HG03045 (cell line): Measurements from ENCODE around the gene PPP1R37.

ENCODE experiments used
- ATAC-seq: cut with Tn5 transposase; IDR thresholded peaks from one replicate; pipeline ENCODE4 v1.9.1; 2021; ENCODE audit warnings: mild to moderate bottlenecking, moderate library complexity; ENCODE audit not compliant: unreplicated experiment

Gene PPP1R37

DNA sequence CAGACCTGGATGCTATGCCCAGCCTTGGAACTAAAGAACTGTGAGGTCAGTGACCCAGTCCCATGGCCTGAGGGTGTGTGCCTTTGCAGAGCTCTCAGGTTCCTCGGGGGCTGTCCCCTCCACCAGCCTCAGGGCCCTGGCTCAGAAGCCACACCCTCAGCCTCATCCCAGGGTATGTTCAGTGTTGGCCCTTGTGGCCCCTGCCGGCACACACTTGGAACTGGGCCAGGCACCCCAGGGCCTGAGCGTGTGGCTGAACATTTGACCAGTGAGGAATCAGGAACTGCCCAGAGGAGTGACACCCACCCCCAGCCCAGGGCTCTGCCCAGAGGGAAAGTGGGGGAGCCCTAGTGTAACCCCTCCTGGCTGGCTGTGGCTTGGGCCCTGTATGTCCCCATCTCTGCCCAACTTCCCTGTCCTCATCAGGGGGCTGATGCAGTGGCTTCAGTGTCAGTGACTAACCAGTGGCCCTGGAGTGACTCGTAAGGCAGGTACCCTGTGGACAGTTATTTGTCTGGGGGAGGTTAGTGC, 57.8 kb downstream of the PPP1R37 start:
- ATAC-seq = no peak

DNA sequence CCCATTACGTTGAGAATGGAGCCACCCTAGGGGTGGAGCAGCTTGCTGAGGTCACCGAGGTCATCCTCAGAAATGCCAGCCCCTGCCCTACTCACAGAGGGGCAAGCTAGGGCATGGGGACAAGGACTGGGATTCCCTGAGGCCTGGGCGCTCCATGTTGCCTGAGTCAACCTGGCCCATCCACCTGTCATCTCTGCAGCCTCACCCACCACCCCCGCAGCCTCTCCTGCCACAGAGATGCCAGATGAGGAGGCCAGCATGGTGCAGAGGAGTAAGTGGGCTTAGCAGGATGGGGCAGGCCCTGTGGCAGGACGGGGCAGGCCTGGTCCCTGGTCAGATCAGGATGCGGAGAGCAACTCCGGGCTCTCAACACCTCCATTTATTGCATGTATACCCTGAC, 58.3 kb downstream of the PPP1R37 start:
- ATAC-seq = no peak

DNA sequence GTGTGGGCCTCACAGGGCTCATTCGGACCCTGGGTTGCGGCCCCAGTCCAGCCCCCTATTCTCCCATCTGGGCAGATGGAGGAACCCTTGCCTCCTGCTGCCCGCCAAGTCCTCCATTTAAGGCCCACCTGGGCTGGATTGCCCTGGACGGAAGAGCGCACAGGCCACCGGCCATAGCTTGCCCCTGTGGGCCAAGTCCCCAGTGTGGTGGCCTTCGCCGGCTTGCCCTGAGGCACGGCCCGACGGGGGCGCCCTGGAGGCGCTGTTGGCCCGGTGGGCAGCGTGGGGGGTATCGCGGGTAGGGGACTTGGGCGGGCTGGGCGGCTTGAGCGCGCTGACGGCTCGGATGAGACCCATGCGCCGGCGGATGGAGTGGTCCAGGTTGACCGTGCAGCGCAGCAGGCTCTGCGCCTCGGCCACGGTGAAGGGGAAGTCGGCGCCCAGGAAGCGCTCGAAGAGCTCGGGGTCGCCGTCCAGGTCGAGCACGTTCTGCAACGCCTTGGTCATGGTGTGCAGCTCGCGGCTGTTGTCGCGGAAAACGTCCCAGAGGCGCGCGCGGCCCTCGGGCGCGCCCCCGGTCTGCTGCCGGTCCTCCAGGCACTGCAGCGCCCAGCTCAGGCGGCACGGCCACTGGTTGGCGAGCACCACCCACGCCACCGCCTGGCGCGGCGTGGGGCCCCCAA, 59.0 kb downstream of the PPP1R37 start:
- no peak for ATAC-seq

DNA sequence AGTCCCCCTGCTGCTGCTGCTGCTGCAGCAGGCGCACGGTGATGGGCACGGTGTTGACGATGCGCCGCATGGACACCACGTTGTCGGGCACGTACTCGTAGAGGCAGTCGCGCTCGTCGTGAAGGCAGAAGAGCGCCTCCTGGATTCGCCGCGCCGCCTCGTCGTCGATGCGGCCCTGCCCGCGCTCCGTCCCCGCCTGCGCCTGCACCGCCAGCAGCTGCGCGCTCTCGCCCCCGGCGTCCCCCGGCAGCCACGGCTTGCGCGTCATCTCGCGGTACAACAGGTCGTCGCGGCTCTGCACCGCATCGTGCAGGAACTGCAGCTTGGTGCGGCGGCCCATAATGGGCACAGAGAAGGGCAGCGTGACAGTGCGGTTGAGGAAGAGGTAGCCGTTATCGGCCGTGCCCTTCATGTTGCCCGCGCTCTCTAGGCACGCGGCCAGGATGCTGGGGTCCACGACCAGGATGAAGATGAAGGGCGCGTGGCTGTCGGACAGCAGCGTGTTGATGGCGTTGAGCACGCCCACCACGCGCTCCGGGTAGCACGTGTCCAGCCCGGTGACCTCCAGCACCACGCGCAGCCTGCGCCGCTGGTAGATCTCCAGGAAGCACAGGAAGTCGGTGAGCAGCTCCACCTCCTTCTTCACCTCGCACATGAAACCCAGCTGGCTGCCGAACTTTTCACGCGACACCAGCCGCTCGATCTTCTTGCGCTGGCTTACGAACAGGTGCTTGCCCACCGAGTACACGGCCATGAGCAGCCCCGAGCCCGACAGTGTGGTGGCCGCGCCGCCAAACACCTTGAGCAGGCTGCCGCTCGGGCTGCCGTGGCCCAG, 59.7 kb downstream of the PPP1R37 start:
- no peak for ATAC-seq

DNA sequence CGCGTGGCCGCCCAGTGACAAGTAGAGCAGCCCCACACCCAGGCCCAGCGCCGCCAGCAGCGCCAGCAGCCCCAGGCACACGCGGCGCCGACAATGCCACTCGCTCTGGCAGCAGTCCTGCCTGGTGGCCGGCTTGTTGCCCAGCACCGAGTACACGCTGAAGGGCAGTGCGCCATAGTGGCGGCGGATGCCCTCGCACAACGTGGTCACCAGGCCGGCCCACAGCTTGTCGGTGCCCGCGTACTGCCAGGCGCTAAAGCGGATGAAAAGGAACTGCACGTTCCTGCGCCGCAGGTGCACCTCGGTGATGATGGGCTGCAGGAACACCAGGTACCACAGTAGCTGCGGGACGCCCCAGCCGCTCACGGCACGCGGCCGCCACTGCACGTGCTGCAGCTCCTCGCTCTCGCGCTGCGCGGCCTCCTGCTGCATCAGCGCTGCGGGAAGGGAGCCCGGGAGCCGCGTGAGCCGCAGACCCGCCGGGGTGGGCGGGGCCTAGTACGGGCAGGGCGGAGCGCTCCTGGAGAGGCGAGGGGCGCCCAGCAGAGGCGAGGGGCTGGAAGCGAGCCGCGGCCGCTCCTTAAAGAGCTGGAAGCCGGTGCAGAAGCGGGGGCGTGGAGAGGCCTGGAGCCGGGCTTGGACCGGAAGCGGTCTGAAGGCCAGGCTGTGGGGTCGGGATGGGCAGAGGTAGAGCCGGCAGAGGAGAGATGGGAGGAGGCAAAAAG, 60.5 kb downstream of the PPP1R37 start:
- ATAC-seq = no peak

DNA sequence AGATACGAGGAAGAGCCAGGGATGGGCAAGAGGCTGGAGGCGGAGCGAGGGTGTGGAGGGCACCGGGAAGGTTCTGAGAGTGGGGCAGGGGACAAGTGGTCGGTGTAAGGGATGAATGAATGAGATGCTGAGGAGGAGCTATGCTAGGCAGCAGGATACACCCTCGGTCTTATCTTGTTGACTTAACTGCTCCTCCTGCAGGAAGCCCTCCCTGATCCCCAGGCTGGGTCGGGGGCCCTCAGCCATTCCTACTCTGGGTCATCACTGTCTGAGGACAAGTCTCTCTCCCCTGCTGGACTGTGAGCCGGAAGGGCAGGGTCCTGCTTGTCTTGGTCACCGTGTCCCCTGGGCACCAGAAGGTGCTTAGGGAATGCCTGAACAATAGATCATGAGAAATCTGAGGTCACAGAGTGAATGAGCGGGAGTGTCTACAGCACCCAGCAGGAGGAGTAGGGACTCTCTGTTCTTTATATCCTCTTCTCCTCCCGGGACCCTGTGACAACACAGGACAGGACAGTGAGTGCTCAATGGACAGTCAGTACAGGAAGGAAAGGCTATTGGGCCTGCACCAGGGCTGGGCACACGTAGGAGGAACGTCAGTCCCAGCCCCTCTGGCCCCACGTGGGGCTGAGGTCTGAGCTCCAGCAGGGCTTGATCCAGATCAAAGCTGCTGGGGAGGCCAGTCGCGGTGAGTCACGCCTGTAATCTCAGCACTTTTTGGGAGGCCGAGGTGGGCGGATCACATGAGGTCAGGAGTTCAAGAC, 61.3 kb downstream of the PPP1R37 start:
- no peak for ATAC-seq

DNA sequence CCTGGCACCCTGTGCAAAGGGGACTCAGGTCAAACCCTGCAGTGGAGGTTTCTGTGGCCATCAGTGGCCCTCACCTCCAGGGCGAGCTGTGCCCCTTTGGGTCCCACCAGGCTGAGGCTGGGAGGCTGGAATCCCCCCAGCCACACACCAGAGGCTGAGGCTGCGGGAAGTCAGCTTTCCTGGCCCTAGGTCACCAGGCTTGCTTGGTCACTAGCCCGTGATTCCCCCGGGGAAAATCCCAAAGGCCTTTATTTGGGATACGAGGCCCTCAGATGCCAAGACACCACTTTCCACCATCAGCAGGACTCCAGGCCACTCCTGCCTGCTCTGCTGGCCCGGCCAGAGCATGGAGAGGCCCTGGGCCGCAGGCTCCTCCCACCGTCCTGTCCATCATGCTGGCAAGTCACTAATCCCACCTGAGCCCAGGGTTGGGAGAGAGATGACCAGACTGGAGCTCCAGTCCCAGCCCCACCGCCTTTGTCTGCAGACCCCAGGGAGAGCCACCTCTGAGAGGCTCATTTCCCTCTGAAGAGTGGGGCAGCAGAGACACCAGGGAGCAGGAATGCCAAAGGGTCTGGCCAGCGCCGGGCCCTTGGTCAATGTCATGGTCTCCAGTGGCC, 63.1 kb downstream of the PPP1R37 start:
- ATAC-seq = no peak

DNA sequence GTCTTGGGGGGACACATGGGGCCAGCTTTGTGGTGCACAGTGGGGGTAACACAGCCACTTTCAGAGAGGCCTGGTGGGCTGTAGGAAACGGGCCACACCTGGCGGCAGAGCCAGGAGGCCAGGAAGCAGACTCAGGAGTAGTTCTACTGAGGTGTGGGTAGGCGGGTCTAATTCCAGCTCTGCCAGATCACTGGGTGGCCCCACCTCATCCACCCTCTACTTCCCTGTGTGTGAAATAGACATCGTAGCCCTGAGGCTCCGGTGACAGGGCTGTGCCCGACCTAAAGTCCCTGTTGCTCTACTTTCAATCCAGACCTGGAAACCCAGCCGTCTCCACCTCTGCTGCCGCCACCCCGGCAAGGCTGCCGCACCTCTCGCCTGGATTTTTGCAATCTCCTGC, 63.8 kb downstream of the PPP1R37 start:
- ATAC-seq = no peak

DNA sequence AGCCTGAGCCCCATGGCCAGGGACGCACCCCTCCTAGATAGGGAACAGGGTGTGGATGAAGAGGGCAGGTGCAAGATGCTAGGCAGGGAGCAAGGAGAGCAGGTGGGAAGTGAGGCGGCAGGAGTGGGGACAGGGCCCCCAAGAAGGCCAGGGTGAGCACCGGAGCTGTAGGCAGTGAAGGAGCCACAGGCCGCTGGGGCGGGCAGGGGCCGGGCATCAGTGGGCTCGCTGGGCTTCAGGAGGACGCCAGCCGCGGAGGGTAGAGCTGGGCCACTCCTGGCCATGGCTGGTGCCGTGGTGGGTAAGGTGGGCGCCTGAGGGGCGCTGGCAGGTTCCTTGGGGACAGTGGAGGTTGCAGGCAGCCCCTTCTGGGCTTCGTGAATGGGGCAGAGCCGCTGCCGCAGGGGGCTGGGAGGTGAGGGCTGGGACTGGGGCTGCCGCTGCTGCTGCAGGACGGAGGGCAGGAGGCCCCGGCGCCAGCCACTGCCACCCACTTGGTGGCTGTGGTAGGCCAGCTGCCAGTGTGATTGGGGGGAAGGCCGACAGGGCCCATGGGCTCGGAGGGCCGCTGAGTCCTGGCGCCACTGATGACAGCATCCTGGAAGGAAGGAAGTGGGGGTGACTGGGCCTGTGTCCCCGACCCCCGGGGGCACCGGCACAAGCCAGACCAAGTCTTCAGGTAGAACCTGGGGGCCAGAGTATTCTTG, 65.7 kb downstream of the PPP1R37 start:
- ATAC-seq = no peak

DNA sequence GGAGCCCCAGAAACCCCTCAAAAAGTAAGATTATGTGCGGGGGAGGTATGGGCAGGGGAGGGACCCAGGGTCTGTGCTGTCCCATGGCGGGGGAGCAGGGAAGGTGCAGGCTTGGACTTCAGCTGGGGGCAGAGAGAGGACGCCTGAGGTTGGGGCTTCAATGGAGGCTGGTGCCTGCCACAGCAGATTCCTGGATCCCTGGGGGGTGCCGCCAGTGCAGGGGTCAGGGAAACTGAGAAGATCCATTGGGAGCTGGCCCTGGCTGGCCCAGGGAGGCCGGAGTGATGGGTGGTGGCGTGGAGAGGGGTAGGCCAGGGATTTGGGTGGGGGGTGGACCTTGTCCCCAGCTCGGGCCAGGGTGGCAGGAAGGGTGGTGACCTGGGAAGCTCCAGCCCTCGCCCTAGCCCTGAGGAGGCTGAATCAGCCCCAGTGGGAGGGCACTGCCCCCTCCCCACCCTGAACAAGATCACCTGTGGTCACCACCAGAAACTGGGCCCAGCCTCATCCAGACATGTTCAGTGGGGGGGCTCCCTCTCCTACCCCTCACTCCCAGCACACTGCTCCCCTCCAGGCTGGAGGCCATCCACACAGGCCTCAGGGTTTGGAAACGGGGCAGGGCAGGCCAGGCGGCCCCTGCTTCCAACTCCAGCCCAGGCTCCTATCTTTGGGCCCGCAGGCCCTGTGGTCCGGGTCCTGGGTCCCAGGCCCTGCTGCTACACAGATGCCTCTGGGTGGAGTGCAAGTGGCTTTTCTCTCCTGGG, 66.4 kb downstream of the PPP1R37 start:
- ATAC-seq = no peak

DNA sequence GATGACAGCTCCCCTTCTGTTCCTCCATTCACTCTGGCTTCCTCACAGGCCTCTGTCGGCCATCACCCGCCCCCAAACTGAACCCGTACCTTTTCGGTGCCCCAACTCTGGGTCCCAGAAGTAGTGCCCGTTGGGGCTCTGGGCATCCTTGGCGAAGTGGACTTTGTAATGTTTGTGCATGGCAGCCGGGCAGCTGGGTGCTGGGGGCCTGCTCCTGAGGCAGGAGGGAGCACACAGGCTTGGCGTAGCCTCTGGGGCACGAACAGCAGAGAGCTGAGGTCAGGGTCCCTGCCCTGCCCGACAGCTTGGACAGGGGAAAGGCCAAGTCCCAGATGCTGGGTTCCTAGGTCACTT, 67.0 kb downstream of the PPP1R37 start:
- no peak for ATAC-seq

DNA sequence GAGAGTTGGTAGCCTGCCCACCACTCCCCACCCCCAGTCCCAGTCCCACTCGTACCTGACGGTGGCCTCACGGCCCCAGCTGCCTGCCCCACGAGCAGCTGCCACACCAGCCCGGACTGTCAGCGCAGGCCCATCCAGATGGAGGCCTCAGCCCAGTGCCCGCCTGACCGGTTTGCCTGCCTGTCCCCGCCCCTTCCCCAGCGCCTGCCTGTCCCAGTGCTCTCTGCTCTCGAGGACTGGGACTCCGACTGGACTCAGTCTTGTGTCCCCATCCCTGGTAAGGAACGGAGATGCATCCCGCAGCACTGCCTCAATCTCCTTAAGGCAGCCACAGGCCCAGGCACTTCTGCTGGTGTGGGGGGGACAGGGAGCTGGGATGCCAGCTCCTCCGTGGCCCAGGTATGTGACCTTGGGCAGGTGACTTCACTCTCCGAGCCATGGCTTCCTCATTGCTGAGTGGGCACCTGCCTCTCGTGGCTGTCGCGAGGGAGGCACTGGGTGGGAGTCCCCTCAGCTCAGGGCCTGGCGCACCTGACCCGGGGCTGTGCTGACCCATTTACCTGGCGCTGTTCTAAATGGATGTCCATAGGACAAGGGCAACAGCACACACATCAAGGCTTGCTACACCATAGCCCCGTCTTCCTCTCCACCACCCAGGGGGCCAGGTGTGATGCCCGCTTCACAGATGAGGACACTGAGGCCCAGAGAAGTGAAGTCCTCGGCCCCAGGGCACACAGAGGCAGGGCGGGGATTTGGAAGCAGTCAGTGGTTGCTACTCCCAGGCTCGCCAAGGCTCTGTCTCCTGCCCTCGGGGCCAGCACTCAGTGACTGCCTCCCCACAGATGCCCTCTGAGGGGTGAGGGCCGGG, 68.1 kb downstream of the PPP1R37 start, which contains the start of gene NKPD1:
Gene NKPD1, minus strand, starts transcription at position 113 of the 868 bp plus-strand sequence. CDS start 832 bp downstream, outside the sequence.
- no peak for ATAC-seq

DNA sequence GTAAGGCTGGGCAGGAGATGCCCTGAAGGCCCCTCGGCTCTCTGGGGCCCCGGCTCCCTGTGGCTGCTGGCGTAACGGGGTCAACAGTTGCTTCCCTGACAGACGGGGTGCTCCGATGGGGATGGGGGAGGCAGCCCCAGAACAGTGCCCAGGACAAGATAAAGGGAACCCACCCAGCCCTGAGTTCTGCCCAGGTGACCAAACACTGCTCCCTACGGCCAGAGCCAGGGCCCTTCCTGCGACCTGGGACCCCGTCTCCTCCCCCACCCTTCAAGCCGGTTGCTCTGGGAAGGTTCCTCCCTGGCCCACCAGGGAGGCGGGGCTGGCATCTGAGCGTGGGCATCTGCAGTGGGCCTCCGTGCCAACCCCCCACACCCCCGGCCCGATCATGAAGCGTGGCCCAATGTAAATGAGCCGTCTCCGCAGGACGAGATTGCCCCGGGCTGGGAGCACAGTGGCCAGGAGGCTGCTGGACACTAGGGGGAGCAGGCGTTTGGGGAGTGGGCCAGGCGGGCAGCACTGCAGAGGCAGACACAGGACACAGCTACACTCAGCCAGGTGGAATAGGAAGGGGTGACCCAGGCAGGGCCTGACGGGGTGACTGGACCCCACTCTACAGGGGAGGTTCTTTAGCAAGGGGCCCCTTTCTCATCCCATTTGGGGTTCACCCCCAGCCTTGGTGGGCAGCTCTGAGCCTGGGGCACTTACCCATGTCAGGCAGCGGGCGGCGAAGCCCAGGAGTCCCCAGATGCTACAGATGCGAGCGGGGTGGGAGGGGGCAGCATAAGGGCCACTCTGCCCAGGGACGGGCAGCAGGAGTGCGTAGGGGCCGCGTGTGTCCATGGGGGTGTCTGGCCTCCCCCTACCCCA, 69.0 kb downstream of the PPP1R37 start:
- no peak for ATAC-seq

DNA sequence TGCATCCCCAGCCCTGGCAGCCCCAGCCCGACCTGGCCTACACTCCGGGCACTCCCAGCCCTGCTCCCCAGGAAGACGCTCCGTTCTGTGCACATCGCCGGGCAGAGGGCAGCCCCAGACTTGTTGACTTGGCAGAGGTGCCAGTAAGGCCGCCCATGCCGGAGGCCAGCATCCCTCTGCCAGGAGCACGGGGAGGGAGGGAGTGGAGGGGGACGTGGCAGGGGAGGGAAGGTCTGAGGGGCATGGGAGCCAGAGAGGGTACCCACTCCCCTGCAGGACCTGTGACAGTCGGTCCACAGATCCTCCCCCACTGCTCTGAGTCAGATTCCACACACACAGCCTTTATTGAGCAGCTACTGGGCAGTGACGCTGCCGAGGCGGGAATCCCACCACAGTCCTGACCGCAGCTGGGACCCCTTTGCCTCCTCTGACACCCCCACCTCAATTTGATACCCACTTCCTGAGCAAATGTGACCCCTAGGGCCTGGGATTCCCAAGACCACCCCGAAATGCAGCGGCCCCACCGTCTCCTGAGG, 69.7 kb downstream of the PPP1R37 start:
- ATAC-seq = no peak

DNA sequence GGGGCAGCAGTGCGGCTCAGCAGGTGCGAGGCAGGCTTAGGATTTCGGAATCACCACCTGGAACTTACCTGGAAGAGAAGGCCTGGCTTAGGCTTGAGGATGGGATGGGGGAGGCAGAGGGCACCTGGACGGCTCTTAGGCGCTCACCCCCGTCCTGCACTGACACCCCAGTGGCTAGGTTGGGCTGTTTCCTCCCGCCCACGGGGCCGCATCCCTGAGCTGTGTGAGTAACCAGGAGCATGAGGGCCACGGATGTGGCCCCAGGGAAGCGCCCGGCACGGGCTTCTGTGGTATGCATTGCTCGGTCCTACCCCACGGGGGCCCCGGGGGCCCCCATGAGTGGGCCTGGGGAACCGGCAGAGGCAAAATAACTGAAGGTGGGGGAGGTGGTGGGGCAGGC, 70.2 kb downstream of the PPP1R37 start:
- ATAC-seq = no peak

DNA sequence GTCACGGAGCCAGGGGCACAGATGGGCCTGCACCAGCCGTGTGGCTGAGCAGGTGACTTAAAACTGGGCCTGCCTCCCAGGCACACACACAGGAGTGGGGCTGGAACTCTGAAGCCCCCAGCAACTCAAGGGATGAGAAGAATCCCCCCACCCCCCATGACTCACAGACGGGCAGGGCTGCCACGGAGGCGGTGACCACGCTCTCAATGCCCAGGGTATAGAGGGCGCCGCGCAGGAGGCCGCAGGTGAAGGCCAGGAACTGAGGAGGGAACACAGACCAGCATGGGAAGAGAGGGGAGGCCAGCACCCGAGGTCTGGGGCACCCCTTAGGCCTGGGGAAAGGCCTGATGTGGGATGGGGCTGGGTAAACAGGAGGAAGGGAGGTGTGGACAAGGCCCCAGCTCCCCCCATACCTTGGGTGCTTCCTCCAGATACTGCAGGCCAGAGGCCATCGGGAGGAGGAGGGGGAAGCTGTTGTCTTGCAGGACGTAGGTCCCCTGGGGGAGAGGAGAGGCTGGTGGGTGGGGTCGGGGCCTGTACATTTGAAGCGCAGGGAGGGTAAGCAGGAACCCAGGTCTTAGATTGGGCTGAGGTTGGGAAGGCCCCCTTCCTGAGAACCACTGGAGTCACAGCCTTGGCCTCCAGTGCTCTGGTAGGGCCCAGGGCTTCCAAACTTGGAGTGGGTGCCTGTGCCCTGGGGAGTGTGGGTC, 70.9 kb downstream of the PPP1R37 start:
- no peak for ATAC-seq
